GM12864 (cell line): ENCODE results near the gene PRKCSH.

Experiments
- DNase-seq: peaks from one replicate; pipeline ENCODE4 v3.0.0-alpha.2; 2011; ENCODE audit warnings: low read depth
- H3K4me3 ChIP-seq: 2 replicates; pipeline ENCODE4 v1.5.1; 2011; ENCODE audit warnings: mild to moderate bottlenecking, low read depth, low read length, control low read depth
- CTCF ChIP-seq: IDR thresholded peaks from 2 replicates; pipeline ENCODE4 v1.5.1; 2011; ENCODE audit warnings: low read depth, mild to moderate bottlenecking, moderate library complexity, low read length, control low read depth, inconsistent platforms; ENCODE audit errors: missing control alignments

The PRKCSH gene

DNA sequence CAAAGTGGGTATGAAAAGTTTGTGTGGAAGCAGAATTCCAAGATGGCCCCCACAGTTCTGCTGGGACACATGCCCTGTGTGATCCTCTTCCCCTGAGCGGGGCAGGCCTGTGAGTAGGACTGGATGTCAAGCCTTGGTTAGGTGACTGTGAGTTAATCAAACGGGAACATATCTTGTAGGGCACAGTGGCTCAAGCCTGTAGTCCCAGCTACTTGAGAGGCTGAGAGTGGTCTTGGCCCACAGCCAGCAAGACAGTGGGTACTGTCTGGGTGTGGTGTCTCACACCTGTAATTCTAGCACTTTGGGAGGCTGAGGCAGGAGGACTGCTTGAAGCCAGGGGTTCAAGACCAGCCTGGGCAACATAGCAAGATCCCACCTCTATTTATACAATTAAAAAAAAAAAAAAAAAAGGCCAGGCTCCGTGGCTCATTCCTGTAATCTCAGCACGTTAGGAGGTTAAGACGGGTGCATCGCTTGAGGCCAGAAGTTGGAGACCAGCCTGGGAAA lies 63.8 kb downstream of the PRKCSH start:
- no peak overlapping the region for H3K4me3 ChIP-seq
- DNase-seq: no peak
- no peak for TF ChIP-seq CTCF

- DNase-seq: no peak
- TF ChIP-seq CTCF: no peak
- no peak overlapping the region for H3K4me3 ChIP-seq
Measured at GRCh38 chr19:11499890-11500420, 64.5 kb downstream of the PRKCSH start.
